HL-60 (cell line): ENCODE measurements around the gene CALN1.

Source experiments
- CTCF ChIP-seq: IDR thresholded peaks from one replicate; pipeline ENCODE4 v1.5.1; 2011; ENCODE audit warnings: low read length, control low read depth, inconsistent platforms; ENCODE audit not compliant: insufficient read depth
- GABPA ChIP-seq: IDR thresholded peaks from 2 replicates; pipeline ENCODE4 v1.6.1; 2012; ENCODE audit warnings: low read depth
- POLR2AphosphoS5 ChIP-seq: IDR thresholded peaks from 2 replicates; pipeline ENCODE4 v1.6.1; 2012; ENCODE audit warnings: low read depth
- REST ChIP-seq: IDR thresholded peaks from 2 replicates; pipeline ENCODE4 v1.6.1; 2012; ENCODE audit warnings: low read depth; ENCODE audit not compliant: insufficient replicate concordance
- SPI1 ChIP-seq: IDR thresholded peaks from 2 replicates; pipeline ENCODE4 v1.6.1; 2012; ENCODE audit warnings: low read depth, mild to moderate bottlenecking, borderline replicate concordance

- no peak for TF ChIP-seq REST
- TF ChIP-seq CTCF: no peak
- no peak for TF ChIP-seq POLR2AphosphoS5
- no peak for TF ChIP-seq GABPA
- no peak for TF ChIP-seq SPI1
Observed at GRCh38 chr7:72453471-72453870, 41.3 kb upstream of the CALN1 start.
